ENCODE measurements around the gene GFPT2.
A peak's percentile ranks its signal among the peaks of the same experiment; 100 is the strongest.

Gene GFPT2

GRCh38 chr5:180348336-180348735, 4.8 kb downstream of the GFPT2 start:
- H3K9ac ChIP-seq (ENCODE audit: low read length) = no peak overlapping the region
- no peak for DNase-seq (ENCODE audit: low read depth)
- peaks cover 43% of the 10 kb centered on the region for H3K4me1 ChIP-seq (ENCODE audit: control insufficient read depth, insufficient read depth, low read length)
- no peaks in the 10 kb centered on the region for H3K36me3 ChIP-seq (ENCODE audit: control insufficient read depth, insufficient read depth, low read length, severe bottlenecking)
- no peak overlapping the region for H3K4me3 ChIP-seq (ENCODE audit: low read length)
- H3K27me3 ChIP-seq (replicated peaks; ENCODE audit: control insufficient read depth, insufficient read depth, low read length) = no peaks in the 10 kb centered on the region
- H3K9me3 ChIP-seq (ENCODE audit: control insufficient read depth, low read length) = no peaks in the 10 kb centered on the region

- DNase-seq (ENCODE audit: low read depth) = no peak
Measured at GRCh38 chr5:180347702-180348101, 5.4 kb downstream of the GFPT2 start.

GRCh38 chr5:180346358-180346757, 6.8 kb downstream of the GFPT2 start:
- H3K9ac ChIP-seq (ENCODE audit: low read length) = no peak overlapping the region
- no peak for DNase-seq (ENCODE audit: low read depth)

More at GRCh38 chr5:180347702-180348101, 5.4 kb downstream of the GFPT2 start:
- Histone ChIP-seq H3K4me3 (ENCODE audit: low read length) (no peak overlapping the region), H3K9me3 (ENCODE audit: control insufficient read depth, low read length) (no peaks in the 10 kb centered on the region), H3K4me1 (ENCODE audit: control insufficient read depth, insufficient read depth, low read length) (peaks cover 49% of the 10 kb centered on the region), H3K9ac (ENCODE audit: low read length) (no peak overlapping the region), H3K27me3 (replicated peaks; ENCODE audit: control insufficient read depth, insufficient read depth, low read length) (no peaks in the 10 kb centered on the region), H3K36me3 (ENCODE audit: control insufficient read depth, insufficient read depth, low read length, severe bottlenecking) (no peaks in the 10 kb centered on the region)

GRCh38 chr5:180345781-180346180, 7.4 kb downstream of the GFPT2 start:
- no peaks in the 10 kb centered on the region for H3K36me3 ChIP-seq (ENCODE audit: control insufficient read depth, insufficient read depth, low read length, severe bottlenecking)

More at GRCh38 chr5:180346358-180346757, 6.8 kb downstream of the GFPT2 start:
- Histone ChIP-seq H3K27me3 (replicated peaks; ENCODE audit: control insufficient read depth, insufficient read depth, low read length) (no peaks in the 10 kb centered on the region), H3K4me3 (ENCODE audit: low read length) (no peak overlapping the region), H3K36me3 (ENCODE audit: control insufficient read depth, insufficient read depth, low read length, severe bottlenecking) (no peaks in the 10 kb centered on the region), H3K9me3 (ENCODE audit: control insufficient read depth, low read length) (no peaks in the 10 kb centered on the region), H3K4me1 (ENCODE audit: control insufficient read depth, insufficient read depth, low read length) (peaks cover 56% of the 10 kb centered on the region)

GRCh38 chr5:180345186-180345585, 8.0 kb downstream of the GFPT2 start:
- no peaks in the 10 kb centered on the region for H3K27me3 ChIP-seq (replicated peaks; ENCODE audit: control insufficient read depth, insufficient read depth, low read length)
- no peak overlapping the region for H3K9ac ChIP-seq (ENCODE audit: low read length)
- DNase-seq (ENCODE audit: low read depth) = no peak
- no peaks in the 10 kb centered on the region for H3K36me3 ChIP-seq (ENCODE audit: control insufficient read depth, insufficient read depth, low read length, severe bottlenecking)
- peaks cover 54% of the 10 kb centered on the region for H3K4me1 ChIP-seq (ENCODE audit: control insufficient read depth, insufficient read depth, low read length)
- no peaks in the 10 kb centered on the region for H3K9me3 ChIP-seq (ENCODE audit: control insufficient read depth, low read length)
- H3K4me3 ChIP-seq (ENCODE audit: low read length) = no peak overlapping the region

More at GRCh38 chr5:180345781-180346180, 7.4 kb downstream of the GFPT2 start:
- DNase-seq (ENCODE audit: low read depth) = no peak
- no peaks in the 10 kb centered on the region for H3K9me3 ChIP-seq (ENCODE audit: control insufficient read depth, low read length)
- no peak overlapping the region for H3K4me3 ChIP-seq (ENCODE audit: low read length)
- no peak overlapping the region for H3K9ac ChIP-seq (ENCODE audit: low read length)
- peaks cover 58% of the 10 kb centered on the region for H3K4me1 ChIP-seq (ENCODE audit: control insufficient read depth, insufficient read depth, low read length)
- H3K27me3 ChIP-seq (replicated peaks; ENCODE audit: control insufficient read depth, insufficient read depth, low read length) = no peaks in the 10 kb centered on the region

GRCh38 chr5:180344696-180344999, 8.5 kb downstream of the GFPT2 start:
- DNase-seq (ENCODE audit: low read depth) = no peak
- H3K4me3 ChIP-seq (ENCODE audit: low read length) = no peak overlapping the region
- no peaks in the 10 kb centered on the region for H3K27me3 ChIP-seq (replicated peaks; ENCODE audit: control insufficient read depth, insufficient read depth, low read length)
- no peaks in the 10 kb centered on the region for H3K36me3 ChIP-seq (ENCODE audit: control insufficient read depth, insufficient read depth, low read length, severe bottlenecking)
- H3K9me3 ChIP-seq (ENCODE audit: control insufficient read depth, low read length) = no peaks in the 10 kb centered on the region
- H3K9ac ChIP-seq (ENCODE audit: low read length) = no peak overlapping the region
- H3K4me1 ChIP-seq (ENCODE audit: control insufficient read depth, insufficient read depth, low read length) = peaks cover 53% of the 10 kb centered on the region

GRCh38 chr5:180343831-180344695, 9.1 kb downstream of the GFPT2 start:
- Histone ChIP-seq H3K36me3 (ENCODE audit: control insufficient read depth, insufficient read depth, low read length, severe bottlenecking) (no peaks in the 10 kb centered on the region), H3K27me3 (replicated peaks; ENCODE audit: control insufficient read depth, insufficient read depth, low read length) (no peaks in the 10 kb centered on the region), H3K4me1 (ENCODE audit: control insufficient read depth, insufficient read depth, low read length) (peaks cover 53% of the 10 kb centered on the region), H3K9me3 (ENCODE audit: control insufficient read depth, low read length) (no peaks in the 10 kb centered on the region), H3K9ac (ENCODE audit: low read length) (peak overlapping the region; percentile 12), H3K4me3 (ENCODE audit: low read length) (peak overlapping the region; percentile 66)
- peak; percentile 63 for DNase-seq (ENCODE audit: low read depth)

- Histone ChIP-seq H3K36me3 (ENCODE audit: control insufficient read depth, insufficient read depth, low read length, severe bottlenecking) (no peaks in the 10 kb centered on the region), H3K4me3 (ENCODE audit: low read length) (peak overlapping the region; percentile 66), H3K9ac (ENCODE audit: low read length) (peak overlapping the region; percentile 12), H3K9me3 (ENCODE audit: control insufficient read depth, low read length) (no peaks in the 10 kb centered on the region), H3K27me3 (replicated peaks; ENCODE audit: control insufficient read depth, insufficient read depth, low read length) (no peaks in the 10 kb centered on the region), H3K4me1 (ENCODE audit: control insufficient read depth, insufficient read depth, low read length) (peaks cover 59% of the 10 kb centered on the region)
- peak; percentile 19 for DNase-seq (ENCODE audit: low read depth)
Measured at GRCh38 chr5:180343110-180343830, 9.9 kb downstream of the GFPT2 start.

- H3K36me3 ChIP-seq (ENCODE audit: control insufficient read depth, insufficient read depth, low read length, severe bottlenecking) = peaks cover 9% of the 10 kb centered on the region
Measured at GRCh38 chr5:180341595-180341994, 11.5 kb downstream of the GFPT2 start.

GRCh38 chr5:180340856-180341255, 12.3 kb downstream of the GFPT2 start:
- DNase-seq (ENCODE audit: low read depth) = no peak
- H3K36me3 ChIP-seq (ENCODE audit: control insufficient read depth, insufficient read depth, low read length, severe bottlenecking) = peaks cover 16% of the 10 kb centered on the region
- H3K4me1 ChIP-seq (ENCODE audit: control insufficient read depth, insufficient read depth, low read length) = peaks cover 62% of the 10 kb centered on the region
- no peak overlapping the region for H3K9ac ChIP-seq (ENCODE audit: low read length)
- no peaks in the 10 kb centered on the region for H3K9me3 ChIP-seq (ENCODE audit: control insufficient read depth, low read length)
- H3K4me3 ChIP-seq (ENCODE audit: low read length) = no peak overlapping the region
- H3K27me3 ChIP-seq (replicated peaks; ENCODE audit: control insufficient read depth, insufficient read depth, low read length) = no peaks in the 10 kb centered on the region

More at GRCh38 chr5:180341595-180341994, 11.5 kb downstream of the GFPT2 start:
- peaks cover 62% of the 10 kb centered on the region for H3K4me1 ChIP-seq (ENCODE audit: control insufficient read depth, insufficient read depth, low read length)
- H3K9me3 ChIP-seq (ENCODE audit: control insufficient read depth, low read length) = no peaks in the 10 kb centered on the region
- H3K9ac ChIP-seq (ENCODE audit: low read length) = no peak overlapping the region
- H3K27me3 ChIP-seq (replicated peaks; ENCODE audit: control insufficient read depth, insufficient read depth, low read length) = no peaks in the 10 kb centered on the region
- no peak overlapping the region for H3K4me3 ChIP-seq (ENCODE audit: low read length)
- DNase-seq (ENCODE audit: low read depth) = no peak

- Histone ChIP-seq H3K36me3 (ENCODE audit: control insufficient read depth, insufficient read depth, low read length, severe bottlenecking) (peaks cover 28% of the 10 kb centered on the region), H3K4me1 (ENCODE audit: control insufficient read depth, insufficient read depth, low read length) (peaks cover 67% of the 10 kb centered on the region), H3K27me3 (replicated peaks; ENCODE audit: control insufficient read depth, insufficient read depth, low read length) (no peaks in the 10 kb centered on the region), H3K9me3 (ENCODE audit: control insufficient read depth, low read length) (no peaks in the 10 kb centered on the region), H3K9ac (ENCODE audit: low read length) (no peak overlapping the region), H3K4me3 (ENCODE audit: low read length) (no peak overlapping the region)
- DNase-seq (ENCODE audit: low read depth) = no peak
Measured at GRCh38 chr5:180339583-180340183, 13.5 kb downstream of the GFPT2 start.

Measured in adipocyte (in vitro differentiated cells).